IMR-90 (cell line): ENCODE measurements around the gene ARMC3. TPM values are rescaled to one million over a fixed set of nuclear protein-coding genes. Genes with fewer than 3 reads are reported as not detected.

Experiments used
- ATAC-seq: fragments of 200-7000 bp; cut with Tn5 transposase; 2 replicates; pipeline ENCODE4 v1.9.1; 2020; ENCODE audit warnings: low read depth, mild to moderate bottlenecking, moderate library complexity
- BruUV-seq: library from RNA; stranded (reverse); fragments of 400-500 nt; replicated peaks from 2 replicates; lab custom pipeline; 2021; lab: Mats Ljungman, UMichigan
- CTCF ChIA-PET: fragments of 300-600 bp; formaldehyde crosslinking; extraction: SDS; loops from one replicate; lab custom pipeline; 2021; ENCODE audit warnings: antibody characterized with exemption; lab: Yijun Ruan, JAX
- POLR2A ChIA-PET: fragments of 300-600 bp; sonication (Branson Sonifier 250); formaldehyde crosslinking; loops from one replicate; lab custom pipeline; 2022; ENCODE audit warnings: antibody characterized with exemption; ENCODE audit not compliant: unreplicated experiment; lab: Charles Lee
- DNase-seq: peaks from one replicate; pipeline ENCODE4 v3.0.0; 2013
- H2AFZ ChIP-seq: replicated peaks from 2 replicates; pipeline ENCODE3; 2013; ENCODE audit warnings: low read length, mild to moderate bottlenecking; ENCODE audit not compliant: poor library complexity
- H2AK5ac ChIP-seq: 2 replicates; pipeline ENCODE4 v1.6.1; 2013; ENCODE audit warnings: low read depth, low read length, inconsistent platforms
- H2AK9ac ChIP-seq: replicated peaks from 2 replicates; pipeline ENCODE3; 2013; ENCODE audit warnings: mild to moderate bottlenecking, low read depth, low read length, moderate library complexity; ENCODE audit not compliant: poor library complexity
- H2BK120ac ChIP-seq: 2 replicates; pipeline ENCODE4 v1.6.1; 2013; ENCODE audit warnings: low read depth, low read length, inconsistent platforms
- H2BK15ac ChIP-seq: 3 replicates; pipeline ENCODE4 v1.6.1; 2013; ENCODE audit warnings: low read depth, low read length, inconsistent platforms
- H2BK20ac ChIP-seq: 2 replicates; pipeline ENCODE4 v1.6.1; 2013; ENCODE audit warnings: low read depth, mild to moderate bottlenecking, inconsistent platforms, low read length, moderate library complexity
- H2BK5ac ChIP-seq: 2 replicates; pipeline ENCODE4 v1.6.1; 2013; ENCODE audit warnings: mild to moderate bottlenecking, low read depth, low read length, inconsistent platforms; ENCODE audit not compliant: poor library complexity, severe bottlenecking
- H3K14ac ChIP-seq: replicated peaks from 2 replicates; pipeline ENCODE4 v1.6.1; 2013; ENCODE audit warnings: low read depth, low read length, inconsistent platforms
- H3K18ac ChIP-seq: 2 replicates; pipeline ENCODE4 v1.6.1; 2013; ENCODE audit warnings: low read depth, low read length, control low read depth
- H3K23ac ChIP-seq: 2 replicates; pipeline ENCODE4 v1.6.1; 2013; ENCODE audit warnings: low read depth, low read length, inconsistent platforms
- H3K27ac ChIP-seq: 2 replicates; pipeline ENCODE4 v1.5.1; 2013; ENCODE audit warnings: mild to moderate bottlenecking, control low read depth, low read length; ENCODE audit not compliant: insufficient read depth
- H3K27me3 ChIP-seq: 2 replicates; pipeline ENCODE4 v1.6.1; 2013; ENCODE audit warnings: low read length; ENCODE audit not compliant: control insufficient read depth, insufficient read depth
- H3K36me3 ChIP-seq: 2 replicates; pipeline ENCODE4 v1.6.1; 2013; ENCODE audit warnings: low read length, mixed read lengths; ENCODE audit not compliant: control insufficient read depth, insufficient read depth
- H3K4ac ChIP-seq: 2 replicates; pipeline ENCODE4 v1.6.1; 2013; ENCODE audit warnings: low read depth, low read length, inconsistent platforms
- H3K4me1 ChIP-seq: 2 replicates; pipeline ENCODE4 v1.6.1; 2013; ENCODE audit warnings: low read length, mixed read lengths; ENCODE audit not compliant: control insufficient read depth, insufficient read depth
- H3K4me2 ChIP-seq: 2 replicates; pipeline ENCODE4 v1.6.1; 2013; ENCODE audit warnings: low read depth, mild to moderate bottlenecking, control low read depth, low read length, moderate library complexity
- H3K4me3 ChIP-seq: 2 replicates; pipeline ENCODE4 v1.5.1; 2013; ENCODE audit warnings: low read depth, mild to moderate bottlenecking, control low read depth, low read length, moderate library complexity; ENCODE audit not compliant: insufficient read depth
- H3K56ac ChIP-seq: 2 replicates; pipeline ENCODE4 v1.6.1; 2013; ENCODE audit warnings: low read length, inconsistent platforms; ENCODE audit not compliant: insufficient read depth; ENCODE audit errors: extremely low read depth
- H3K79me1 ChIP-seq, 2 experiments: 2 replicates each; pipeline ENCODE4 v1.6.1; 2013; ENCODE audit warnings: low read length in 2 of 2, inconsistent platforms in 1 of 2, low read depth in 1 of 2
- H3K9ac ChIP-seq: 2 replicates; pipeline ENCODE4 v1.6.1; 2013; ENCODE audit warnings: low read depth, low read length, control low read depth
- H3K9me1 ChIP-seq: 2 replicates; pipeline ENCODE4 v1.6.1; 2013; ENCODE audit warnings: low read length, inconsistent platforms; ENCODE audit not compliant: insufficient read depth
- H3K9me3 ChIP-seq: 2 replicates; pipeline ENCODE4 v1.6.1; 2013; ENCODE audit warnings: low read length; ENCODE audit not compliant: control insufficient read depth, insufficient read depth
- H4K20me1 ChIP-seq: 2 replicates; pipeline ENCODE4 v1.6.1; 2013; ENCODE audit warnings: low read length, inconsistent platforms; ENCODE audit not compliant: insufficient read depth
- H4K5ac ChIP-seq: 2 replicates; pipeline ENCODE4 v1.6.1; 2013; ENCODE audit warnings: mild to moderate bottlenecking, low read depth, low read length, control low read depth
- H4K8ac ChIP-seq, 2 experiments: 2 replicates each; pipeline ENCODE4 v1.6.1; 2013; ENCODE audit warnings: low read depth in 2 of 2, low read length in 2 of 2, control low read depth in 1 of 2, inconsistent platforms in 1 of 2
- H4K91ac ChIP-seq: 2 replicates; pipeline ENCODE4 v1.6.1; 2013; ENCODE audit warnings: low read depth, low read length, inconsistent platforms; ENCODE audit not compliant: insufficient read depth
- BHLHE40 ChIP-seq: fragments of 150-350 bp; IDR thresholded peaks from 2 replicates; pipeline ENCODE4 v1.6.1; 2016; ENCODE audit warnings: mild to moderate bottlenecking, low read depth, low read length
- CEBPB ChIP-seq: IDR thresholded peaks from 2 replicates; pipeline ENCODE4 v1.6.1; 2012; ENCODE audit warnings: low read depth, low read length, improper control_type of control experiment
- CHD1 ChIP-seq: IDR thresholded peaks from 2 replicates; pipeline ENCODE4 v1.6.1; 2012; ENCODE audit warnings: low read depth, low read length, improper control_type of control experiment
- CTCF ChIP-seq: conservative IDR thresholded peaks from 2 replicates; pipeline ENCODE4 v1.5.1; 2012; ENCODE audit warnings: mild to moderate bottlenecking, low read depth, low read length, improper control_type of control experiment
- ELK1 ChIP-seq: fragments of 150-350 bp; IDR thresholded peaks from 2 replicates; pipeline ENCODE4 v1.6.1; 2016; ENCODE audit warnings: low read depth, mild to moderate bottlenecking, low read length, moderate library complexity, borderline replicate concordance
- FOS ChIP-seq: fragments of 150-350 bp; IDR thresholded peaks from 2 replicates; pipeline ENCODE4 v1.6.1; 2016; ENCODE audit warnings: low read depth, low read length
- MAFK ChIP-seq: IDR thresholded peaks from 2 replicates; pipeline ENCODE4 v1.6.1; 2012; ENCODE audit warnings: low read depth, low read length, improper control_type of control experiment
- MAZ ChIP-seq: IDR thresholded peaks from 2 replicates; pipeline ENCODE4 v1.6.1; 2012; ENCODE audit warnings: low read depth, mild to moderate bottlenecking, low read length, improper control_type of control experiment, moderate library complexity, borderline replicate concordance
- MXI1 ChIP-seq: IDR thresholded peaks from 2 replicates; pipeline ENCODE4 v1.6.1; 2012; ENCODE audit warnings: low read depth, mild to moderate bottlenecking, low read length, moderate library complexity, borderline replicate concordance
- NFE2L2 ChIP-seq: fragments of 150-350 bp; IDR thresholded peaks from 2 replicates; pipeline ENCODE4 v1.6.1; 2016; ENCODE audit warnings: low read depth, mild to moderate bottlenecking, low read length
- RCOR1 ChIP-seq: IDR thresholded peaks from 2 replicates; pipeline ENCODE4 v1.6.1; 2012; ENCODE audit warnings: mild to moderate bottlenecking, low read length, improper control_type of control experiment; ENCODE audit not compliant: insufficient replicate concordance
- SMC3 ChIP-seq: fragments of 150-350 bp; IDR thresholded peaks from 2 replicates; pipeline ENCODE4 v1.6.1; 2016; ENCODE audit warnings: low read depth, mild to moderate bottlenecking, antibody characterized with exemption, low read length, moderate library complexity
- USF2 ChIP-seq: fragments of 150-350 bp; IDR thresholded peaks from 2 replicates; pipeline ENCODE4 v1.6.1; 2017; ENCODE audit warnings: mild to moderate bottlenecking, antibody characterized with exemption, low read length, low read depth
- WGBS, 2 experiments: methylation state at CpG; one replicate each; pipeline versions ENCODE4 v1.1.5 to v1.1.7; 2013; ENCODE audit warnings: missing lambda C conversion rate in 2 of 2; ENCODE audit not compliant: insufficient read length in 1 of 2; ENCODE audit errors: extremely low coverage in 2 of 2; 5-methylcytosine and 5-hydroxymethylcytosine counted together
- dilution Hi-C: fragments of 300-500 bp; cut with HindIII; formaldehyde crosslinking; loops from one replicate; pipeline ENCODE4 v1.14.3; 2018; ENCODE audit warnings: low sequenced_read_pairs; ENCODE audit not compliant: unreplicated experiment
- in situ Hi-C: fragments of 300-500 bp; cut with MboI; formaldehyde crosslinking; loops from 3 replicates; pipeline ENCODE4 v1.14.3; 2019; ENCODE audit warnings: low sequenced_read_pairs, inconsistent platforms, mixed read lengths
- intact Hi-C: fragments of 100-400 bp; cut with micrococcal nuclease; formaldehyde crosslinking; loops from 2 replicates; pipeline ENCODE4 v1.10.0; 2022
- polyA plus RNA-seq, 3 experiments: library from polyadenylated mRNA; depleted of rRNA; stranded (reverse); fragments of >200 nt; gene quantifications; 2 replicates each; pipeline ENCODE4 v1.2.3, GENCODE V29; 2012; ENCODE audit warnings: low replicate concordance in 1 of 3
- total RNA-seq: library from RNA; depleted of rRNA; stranded (reverse); fragments of >200 nt; gene quantifications from 2 replicates; pipeline ENCODE4 v1.2.3, GENCODE V29; 2012

ARMC3 gene
- total and polyA plus RNA-seq, 2 of the 4 experiments (the other 2 are of a cell fraction): not detected

GRCh38 chr10:23015021-23015707 lies 87.3 kb downstream of the ARMC3 start:
- no TSS peak for BruUV-seq
- H3K4me2 ChIP-seq: no peak overlapping the region
- no peaks in the 10 kb centered on the region for H3K36me3 ChIP-seq
- TF ChIP-seq USF2: no peak
- no peak for TF ChIP-seq SMC3
- no peak for TF ChIP-seq MXI1
- no peak for TF ChIP-seq CTCF
- TF ChIP-seq MAZ: no peak
- TF ChIP-seq FOS: no peak
- TF ChIP-seq BHLHE40: no peak
- TF ChIP-seq NFE2L2: no peak
- TF ChIP-seq ELK1: no peak
- no peak for TF ChIP-seq CHD1
- no peak for TF ChIP-seq MAFK
- no peak for TF ChIP-seq RCOR1
- TF ChIP-seq CEBPB: no peak
- no peak overlapping the region for H3K18ac ChIP-seq
- ChIA-PET POLR2A (no interaction called here), CTCF (no interaction called here)
- no peak overlapping the region for H3K9ac ChIP-seq
- ATAC-seq (no peak), DNase-seq (no peak)
- intact Hi-C loops: no loop called here
- H3K9me1 ChIP-seq: no peaks in the 10 kb centered on the region
- H3K4ac ChIP-seq: no peak overlapping the region
- dilution Hi-C loops: no loop called here
- H3K27ac ChIP-seq: no peak overlapping the region
- no peaks in the 10 kb centered on the region for H3K79me1 ChIP-seq
- 33% methylated on average over 1 of the region's 7 CpGs; no CpG with 5 or more reads in 1 of the 2 experiments for WGBS, 2 experiments
- no peak overlapping the region for H2AFZ ChIP-seq
- H4K20me1 ChIP-seq: no peaks in the 10 kb centered on the region
- no peak overlapping the region for H2BK15ac ChIP-seq
- in situ Hi-C loops: no loop called here
- no peak overlapping the region for H2AK5ac ChIP-seq
- H4K8ac ChIP-seq: no peak overlapping the region
- no peak overlapping the region for H3K14ac ChIP-seq
- H3K23ac ChIP-seq: no peak overlapping the region
- H2BK5ac ChIP-seq: no peak overlapping the region
- H2BK120ac ChIP-seq: no peak overlapping the region
- H4K91ac ChIP-seq: no peak overlapping the region
- H3K9me3 ChIP-seq: no peaks in the 10 kb centered on the region
- H3K4me1 ChIP-seq: no peaks in the 10 kb centered on the region
- H3K27me3 ChIP-seq: no peaks in the 10 kb centered on the region
- H2BK20ac ChIP-seq: no peak overlapping the region
- no peak overlapping the region for H3K4me3 ChIP-seq
- H4K5ac ChIP-seq: no peak overlapping the region
- no peak overlapping the region for H2AK9ac ChIP-seq
- H3K56ac ChIP-seq: no peak overlapping the region
